ENCODE data around the gene BUD31. TPM values are rescaled to one million over a fixed set of nuclear protein-coding genes. Genes with fewer than 3 reads are reported as not detected.
A peak's percentile ranks its signal among the peaks of the same experiment; 100 is the strongest.

BUD31 gene
- total RNA-seq, 2 experiments from 2014 or later = 100 to 118 TPM

DNA sequence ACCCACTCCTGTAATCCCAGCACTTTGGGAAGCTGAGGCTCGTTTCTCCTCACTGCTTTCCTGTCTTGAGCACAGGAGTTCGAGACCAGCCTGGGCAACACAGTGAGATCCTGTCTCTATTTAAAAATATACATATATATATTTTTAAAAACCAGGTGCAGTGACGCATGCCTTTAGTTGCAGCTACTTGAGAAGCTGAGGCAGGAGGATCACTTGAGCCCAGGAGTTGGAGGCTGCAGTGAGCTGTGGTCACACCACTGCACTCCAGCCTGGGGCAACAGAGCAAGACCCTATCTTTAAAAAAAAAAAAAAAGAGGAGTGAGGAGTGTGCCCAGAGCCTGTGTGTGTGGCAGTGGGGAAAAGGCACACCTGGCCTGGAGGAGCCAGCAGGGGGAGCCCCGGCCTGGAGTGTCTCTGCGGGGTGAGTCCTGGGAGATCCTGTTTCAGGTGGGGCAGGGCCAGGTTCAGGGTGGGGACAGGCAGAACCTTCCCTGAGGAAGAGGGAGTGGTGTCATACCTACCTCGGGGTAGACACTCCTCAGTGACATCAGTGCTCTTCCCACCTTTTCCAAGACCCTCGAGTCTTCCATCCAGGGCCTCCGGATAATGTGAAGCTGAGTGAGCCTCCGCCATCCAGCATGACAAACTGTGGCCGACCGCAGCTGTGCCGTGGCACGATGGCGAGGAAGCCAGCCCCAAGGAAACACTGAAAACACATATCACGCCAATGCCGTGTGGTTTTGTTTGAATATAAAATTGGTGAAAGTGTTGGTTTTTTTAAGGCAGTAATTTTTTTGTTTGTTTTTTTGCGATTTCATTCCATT is 43.2 kb upstream of the BUD31 start:
- intact Hi-C loops (cut with micrococcal nuclease; ENCODE audit: unreplicated experiment) = loop anchor here (1.0 kb wide), 1 partner anchor 22 kb away; no protein-coding TSS in a partner anchor
- no peak overlapping the region for H3K4me2 ChIP-seq (ENCODE audit: low read length)
- H3K4me1 ChIP-seq (ENCODE audit: insufficient read depth, low read length, poor library complexity, severe bottlenecking) = no peaks in the 10 kb centered on the region
- no peaks in the 10 kb centered on the region for H3K79me2 ChIP-seq (ENCODE audit: insufficient read depth, low read depth, low read length)
- no peaks in the 10 kb centered on the region for H4K20me1 ChIP-seq (ENCODE audit: insufficient read depth, low read length)
- no TSS peak for BruUV-seq (replicated peaks)
- CTCF ChIA-PET (ENCODE audit: unreplicated experiment) = interaction anchor here (1.1 kb wide), 1 partner anchor 41 kb away, joined by 3 read pairs; no protein-coding TSS in a partner anchor
- peaks cover 66% of the 10 kb centered on the region for H3K36me3 ChIP-seq (ENCODE audit: insufficient read depth, low read length)
- no peak overlapping the region for H3K27ac ChIP-seq (ENCODE audit: low read depth, low read length, poor library complexity, severe bottlenecking)
- no peaks in the 10 kb centered on the region for H3K9me2 ChIP-seq (ENCODE audit: insufficient read depth, low read length)
- DNase-seq (ENCODE audit: low spot score) = peak; percentile 55
- H3K9me3 ChIP-seq (ENCODE audit: low read length) = no peaks in the 10 kb centered on the region
- no peak overlapping the region for H3K4me3 ChIP-seq (ENCODE audit: low read depth, low read length, poor library complexity, severe bottlenecking)
- no peak overlapping the region for H2AFZ ChIP-seq (ENCODE audit: low read length)
- no peak for TF ChIP-seq EZH2phosphoT487 (IDR thresholded peaks at IDR 0.05; ENCODE audit: borderline replicate concordance, low read depth, low read length)
- TF ChIP-seq CTCF (conservative IDR thresholded peaks at IDR 0.05; ENCODE audit: low read length) = peak; percentile 78
- POLR2A ChIA-PET = no interaction called here

DNA sequence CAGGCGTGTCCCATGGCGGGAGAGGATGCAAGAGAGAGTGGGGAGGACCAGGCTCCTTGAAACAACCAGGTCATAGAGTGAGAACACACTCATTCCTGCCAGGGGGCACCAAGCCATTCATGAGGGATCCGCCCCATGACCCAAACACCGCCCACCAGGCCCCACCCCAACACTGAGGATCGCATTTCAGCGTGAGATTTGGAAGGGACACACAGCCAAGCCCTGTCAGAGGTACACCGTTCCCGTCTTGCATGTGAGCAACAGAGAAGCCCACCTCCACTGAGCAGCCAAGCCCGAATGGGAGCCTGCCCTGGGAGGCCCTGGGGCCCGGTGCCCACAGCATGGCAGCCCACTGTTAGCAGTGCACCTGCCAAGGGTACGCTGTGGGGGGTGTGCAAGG is 42.1 kb upstream of the BUD31 start:
- ChIA-PET POLR2A (no interaction called here), CTCF (ENCODE audit: unreplicated experiment) (no interaction called here)
- TF ChIP-seq CTCF (conservative IDR thresholded peaks at IDR 0.05; ENCODE audit: low read length) (no peak), EZH2phosphoT487 (IDR thresholded peaks at IDR 0.05; ENCODE audit: borderline replicate concordance, low read depth, low read length) (no peak)
- intact Hi-C loops (cut with micrococcal nuclease; ENCODE audit: unreplicated experiment) = no loop called here
- BruUV-seq (replicated peaks) = no TSS peak
- Histone ChIP-seq H3K9me3 (ENCODE audit: low read length) (no peaks in the 10 kb centered on the region), H3K27ac (ENCODE audit: low read depth, low read length, poor library complexity, severe bottlenecking) (no peak overlapping the region), H3K36me3 (ENCODE audit: insufficient read depth, low read length) (peaks cover 54% of the 10 kb centered on the region), H3K4me3 (ENCODE audit: low read depth, low read length, poor library complexity, severe bottlenecking) (no peak overlapping the region), H3K79me2 (ENCODE audit: insufficient read depth, low read depth, low read length) (no peaks in the 10 kb centered on the region), H3K4me1 (ENCODE audit: insufficient read depth, low read length, poor library complexity, severe bottlenecking) (no peaks in the 10 kb centered on the region), H3K4me2 (ENCODE audit: low read length) (no peak overlapping the region), H2AFZ (ENCODE audit: low read length) (no peak overlapping the region), H4K20me1 (ENCODE audit: insufficient read depth, low read length) (no peaks in the 10 kb centered on the region), H3K9me2 (ENCODE audit: insufficient read depth, low read length) (no peaks in the 10 kb centered on the region)
- DNase-seq (ENCODE audit: low spot score) = no peak

DNA sequence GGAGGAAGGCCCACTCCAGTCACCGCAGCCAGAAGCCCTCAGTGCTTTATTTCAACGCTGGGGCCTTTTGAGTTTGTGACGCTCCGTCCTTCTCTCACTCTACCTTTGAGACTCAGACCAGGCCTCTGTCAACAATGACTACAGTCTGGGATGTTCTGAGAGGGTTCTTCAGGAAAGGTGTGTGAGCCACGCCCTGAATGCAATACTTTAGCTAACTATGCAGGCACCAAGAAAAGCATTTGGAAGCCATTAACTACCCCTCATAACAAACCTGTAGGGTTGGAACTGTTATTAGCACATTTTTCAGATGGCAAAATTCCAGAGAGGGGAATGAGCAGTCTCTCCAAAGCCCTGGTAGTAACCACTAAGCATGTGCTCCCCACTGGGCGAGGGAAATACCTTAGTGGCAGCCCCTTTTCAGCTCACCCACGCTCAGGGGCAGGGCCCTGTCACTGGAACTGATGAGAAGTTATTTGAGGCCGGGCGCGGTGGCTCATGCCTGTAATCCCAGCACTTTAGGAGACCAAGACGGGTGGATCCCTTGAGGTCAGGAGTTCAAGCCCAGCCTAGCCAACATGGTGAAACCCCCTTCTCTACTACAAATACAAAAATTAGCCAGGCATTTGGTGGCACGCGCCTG is 39.9 kb upstream of the BUD31 start:
- POLR2A ChIA-PET = interaction anchor here (0.6 kb wide), 1 partner anchor 54 kb away, joined by 4 read pairs; no protein-coding TSS in a partner anchor
- DNase-seq (ENCODE audit: low spot score) = no peak
- no peaks in the 10 kb centered on the region for H3K9me3 ChIP-seq (ENCODE audit: low read length)
- H3K9me2 ChIP-seq (ENCODE audit: insufficient read depth, low read length) = no peaks in the 10 kb centered on the region
- BruUV-seq (replicated peaks) = no TSS peak
- H3K4me3 ChIP-seq (ENCODE audit: low read depth, low read length, poor library complexity, severe bottlenecking) = no peak overlapping the region
- H3K36me3 ChIP-seq (ENCODE audit: insufficient read depth, low read length) = peaks cover 36% of the 10 kb centered on the region
- H3K27ac ChIP-seq (ENCODE audit: low read depth, low read length, poor library complexity, severe bottlenecking) = no peak overlapping the region
- no peaks in the 10 kb centered on the region for H3K79me2 ChIP-seq (ENCODE audit: insufficient read depth, low read depth, low read length)
- H2AFZ ChIP-seq (ENCODE audit: low read length) = no peak overlapping the region
- intact Hi-C loops (cut with micrococcal nuclease; ENCODE audit: unreplicated experiment) = no loop called here
- H4K20me1 ChIP-seq (ENCODE audit: insufficient read depth, low read length) = no peaks in the 10 kb centered on the region
- TF ChIP-seq CTCF (conservative IDR thresholded peaks at IDR 0.05; ENCODE audit: low read length) (no peak), EZH2phosphoT487 (IDR thresholded peaks at IDR 0.05; ENCODE audit: borderline replicate concordance, low read depth, low read length) (no peak)
- H3K4me2 ChIP-seq (ENCODE audit: low read length) = no peak overlapping the region
- H3K4me1 ChIP-seq (ENCODE audit: insufficient read depth, low read length, poor library complexity, severe bottlenecking) = no peaks in the 10 kb centered on the region
- CTCF ChIA-PET (ENCODE audit: unreplicated experiment) = no interaction called here
